Thyroid gland (tissue), 4 donors: ENCODE data around the gene PCBP3. TPM values are rescaled to one million over a fixed set of nuclear protein-coding genes. Genes with fewer than 3 reads are reported as not detected.

Experiments used
- DNase-seq, 2 donors: peaks; one replicate each; pipeline ENCODE4 v3.0.0-alpha.2; 2019
- H3K27ac ChIP-seq, 3 donors: fragments of 200-600 bp; sonication (generic); 1 replicate in 2 of 3; 2 replicates in 1 of 3; pipeline ENCODE4 v1.5.1; 2016 to 2019; ENCODE audit warnings: mild to moderate bottlenecking in 1 of 3, moderate library complexity in 1 of 3
- H3K27me3 ChIP-seq: fragments of 200-600 bp; sonication (generic); one replicate; pipeline ENCODE4 v1.5.1; 2019
- H3K36me3 ChIP-seq, 2 donors: fragments of 200-600 bp; sonication (generic); one replicate each; pipeline ENCODE4 v1.5.1; 2016 to 2019
- H3K4me1 ChIP-seq, 2 donors: fragments of 200-600 bp; sonication (generic); one replicate each; pipeline ENCODE4 v1.5.1; 2017 to 2019
- H3K4me3 ChIP-seq, 3 donors: fragments of 200-600 bp; sonication (generic); replicated peaks in 1 of 3; 1 replicate in 2 of 3; 2 replicates in 1 of 3; pipeline ENCODE4 v1.5.1; 2016; ENCODE audit warnings: mild to moderate bottlenecking in 1 of 3
- H3K9me3 ChIP-seq: fragments of 200-600 bp; sonication (generic); one replicate; pipeline ENCODE4 v1.5.1; 2017
- CTCF ChIP-seq, 6 experiments: fragments of 200-600 bp in 3 of 6; fragments of 450-650 bp in 3 of 6; sonication (generic) in 3 of 6; IDR thresholded peaks; one replicate each; pipeline ENCODE4 v1.5.1; 2016 to 2019; ENCODE audit warnings: antibody characterized with exemption in 6 of 6, mild to moderate bottlenecking in 2 of 6, inconsistent platforms in 1 of 6, moderate library complexity in 1 of 6
- POLR2A ChIP-seq, 2 donors: fragments of 450-650 bp; IDR thresholded peaks; one replicate each; pipeline ENCODE4 v1.6.1; 2017; ENCODE audit warnings: antibody characterized with exemption in 2 of 2, mild to moderate bottlenecking in 2 of 2, moderate library complexity in 1 of 2
- WGBS, 2 donors: methylation state at CpG; one replicate each; pipeline ENCODE4 v1.1.5; 2017; 5-methylcytosine and 5-hydroxymethylcytosine counted together
- intact Hi-C: fragments of 100-400 bp; cut with DNase I; formaldehyde crosslinking; loops from one replicate; pipeline ENCODE4 v1.15.1; 2023
- total RNA-seq, 4 donors: library from RNA; depleted of rRNA; stranded (reverse); fragments of >200 nt; gene quantifications; one replicate each; pipeline ENCODE4 v1.2.3, GENCODE V29; 2016

Gene PCBP3
- total RNA-seq, 4 donors from 2014 or later: 0.33 to 0.98 (median 0.54) TPM; not detected in 1

- H3K27ac ChIP-seq: no peak overlapping the region
- 74 to 75% methylated on average over 1 of the region's 1 CpG for WGBS, 2 donors
- H3K36me3 ChIP-seq: no peaks in the 10 kb centered on the region
- TF ChIP-seq POLR2A (IDR thresholded peaks at IDR 0.05): no peak
- H3K4me3 ChIP-seq: no peak overlapping the region
- no peak for DNase-seq
- H3K4me1 ChIP-seq: no peaks in the 10 kb centered on the region
- H3K27me3 ChIP-seq: no peaks in the 10 kb centered on the region
- intact Hi-C loops: no loop called here
- H3K9me3 ChIP-seq: no peaks in the 10 kb centered on the region
Measured at GRCh38 chr21:45756029-45756428, 112.5 kb downstream of the PCBP3 start.

- DNase-seq: no peak
- Histone ChIP-seq H3K27ac (no peak overlapping the region), H3K4me1 (no peaks in the 10 kb centered on the region), H3K36me3 (no peaks in the 10 kb centered on the region), H3K9me3 (no peaks in the 10 kb centered on the region), H3K27me3 (no peaks in the 10 kb centered on the region), H3K4me3 (no peak overlapping the region)
- intact Hi-C loops: no loop called here
- TF ChIP-seq CTCF (IDR thresholded peaks at IDR 0.05) (no peak), POLR2A (IDR thresholded peaks at IDR 0.05) (no peak)
- WGBS, 2 donors: 91 to 94% methylated on average over 2 of the region's 2 CpGs
Measured at GRCh38 chr21:45756669-45757068, 113.1 kb downstream of the PCBP3 start.

GRCh38 chr21:45761704-45762103 is 118.2 kb downstream of the PCBP3 start:
- H3K36me3 ChIP-seq: no peaks in the 10 kb centered on the region
- 90 to 92% methylated on average over 11 of the region's 11 CpGs for WGBS, 2 donors
- H3K4me3 ChIP-seq: no peak overlapping the region
- no peaks in the 10 kb centered on the region for H3K4me1 ChIP-seq
- no peak for DNase-seq
- H3K27ac ChIP-seq: no peak overlapping the region
- H3K9me3 ChIP-seq: no peaks in the 10 kb centered on the region
- no peak for TF ChIP-seq CTCF (IDR thresholded peaks at IDR 0.05)
- intact Hi-C loops: no loop called here
- H3K27me3 ChIP-seq: no peaks in the 10 kb centered on the region

GRCh38 chr21:45763074-45763473 is 119.5 kb downstream of the PCBP3 start:
- intact Hi-C loops: no loop called here
- 86 to 87% methylated on average over 19 of the region's 19 CpGs for WGBS, 2 donors

GRCh38 chr21:45763506-45763905 is 120.0 kb downstream of the PCBP3 start:
- intact Hi-C loops: no loop called here
- no peaks in the 10 kb centered on the region for H3K9me3 ChIP-seq
- no peak overlapping the region for H3K27ac ChIP-seq
- H3K4me3 ChIP-seq: no peak overlapping the region
- H3K27me3 ChIP-seq: no peaks in the 10 kb centered on the region
- WGBS, 2 donors: 86 to 91% methylated on average over 20 of the region's 20 CpGs
- no peak for DNase-seq
- H3K4me1 ChIP-seq: no peaks in the 10 kb centered on the region
- TF ChIP-seq POLR2A (IDR thresholded peaks at IDR 0.05) (no peak), CTCF (IDR thresholded peaks at IDR 0.05) (no peak)
- no peaks in the 10 kb centered on the region for H3K36me3 ChIP-seq

More at GRCh38 chr21:45763074-45763473, 119.5 kb downstream of the PCBP3 start:
- Histone ChIP-seq H3K27me3 (no peaks in the 10 kb centered on the region), H3K4me1 (no peaks in the 10 kb centered on the region), H3K9me3 (no peaks in the 10 kb centered on the region), H3K4me3 (no peak overlapping the region), H3K27ac (no peak overlapping the region), H3K36me3 (no peaks in the 10 kb centered on the region)
- TF ChIP-seq POLR2A (IDR thresholded peaks at IDR 0.05): no peak
- TF ChIP-seq CTCF (IDR thresholded peaks at IDR 0.05): no peak
- DNase-seq: no peak

GRCh38 chr21:45764792-45765191 is 121.3 kb downstream of the PCBP3 start:
- no peak overlapping the region for H3K4me3 ChIP-seq
- TF ChIP-seq CTCF (IDR thresholded peaks at IDR 0.05): no peak
- no peak for TF ChIP-seq POLR2A (IDR thresholded peaks at IDR 0.05)
- intact Hi-C loops: no loop called here
- H3K9me3 ChIP-seq: no peaks in the 10 kb centered on the region
- H3K27ac ChIP-seq: no peak overlapping the region
- DNase-seq: no peak
- no peaks in the 10 kb centered on the region for H3K27me3 ChIP-seq
- WGBS, 2 donors: 82 to 84% methylated on average over 8 to 9 of the region's 9 CpGs
- H3K4me1 ChIP-seq: no peaks in the 10 kb centered on the region
- H3K36me3 ChIP-seq: no peaks in the 10 kb centered on the region
